NCI-H2029 (cell line): ENCODE results near the gene INPPL1.

Experiments used
- DNase-seq: peaks from one replicate; lab custom pipeline; 2025; lab: John Stamatoyannopoulos, UW

INPPL1 gene

DNA sequence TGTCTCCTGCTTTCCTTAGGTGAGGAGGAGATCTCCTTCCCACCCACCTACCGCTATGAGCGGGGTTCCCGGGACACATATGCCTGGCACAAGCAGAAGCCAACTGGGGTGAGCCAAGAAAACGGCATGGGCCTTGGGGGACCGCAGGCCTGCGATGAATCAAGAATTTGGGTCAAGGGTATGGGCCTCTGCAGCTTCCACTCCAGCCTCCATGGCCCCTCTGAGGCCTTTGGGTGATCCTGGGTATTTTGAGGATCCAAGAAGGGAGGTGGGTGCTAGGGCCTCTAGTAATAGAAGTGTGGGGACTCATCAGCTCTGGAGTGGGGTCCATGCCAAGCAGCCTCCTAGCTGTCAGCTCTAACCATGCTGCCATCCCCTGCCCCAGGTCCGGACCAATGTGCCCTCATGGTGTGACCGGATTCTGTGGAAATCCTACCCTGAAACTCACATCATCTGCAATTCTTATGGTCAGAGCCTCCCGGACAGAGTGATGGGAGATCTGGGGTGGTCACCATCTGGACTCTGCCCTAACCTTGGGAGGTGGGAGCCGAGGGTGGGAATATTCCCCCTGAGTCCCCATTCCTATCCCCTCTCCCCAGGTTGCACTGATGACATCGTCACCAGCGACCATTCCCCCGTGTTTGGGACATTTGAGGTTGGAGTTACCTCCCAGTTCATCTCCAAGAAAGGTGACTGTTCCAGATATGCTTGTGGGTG is 8.6 kb downstream of the INPPL1 start:
- no peak for DNase-seq

DNA sequence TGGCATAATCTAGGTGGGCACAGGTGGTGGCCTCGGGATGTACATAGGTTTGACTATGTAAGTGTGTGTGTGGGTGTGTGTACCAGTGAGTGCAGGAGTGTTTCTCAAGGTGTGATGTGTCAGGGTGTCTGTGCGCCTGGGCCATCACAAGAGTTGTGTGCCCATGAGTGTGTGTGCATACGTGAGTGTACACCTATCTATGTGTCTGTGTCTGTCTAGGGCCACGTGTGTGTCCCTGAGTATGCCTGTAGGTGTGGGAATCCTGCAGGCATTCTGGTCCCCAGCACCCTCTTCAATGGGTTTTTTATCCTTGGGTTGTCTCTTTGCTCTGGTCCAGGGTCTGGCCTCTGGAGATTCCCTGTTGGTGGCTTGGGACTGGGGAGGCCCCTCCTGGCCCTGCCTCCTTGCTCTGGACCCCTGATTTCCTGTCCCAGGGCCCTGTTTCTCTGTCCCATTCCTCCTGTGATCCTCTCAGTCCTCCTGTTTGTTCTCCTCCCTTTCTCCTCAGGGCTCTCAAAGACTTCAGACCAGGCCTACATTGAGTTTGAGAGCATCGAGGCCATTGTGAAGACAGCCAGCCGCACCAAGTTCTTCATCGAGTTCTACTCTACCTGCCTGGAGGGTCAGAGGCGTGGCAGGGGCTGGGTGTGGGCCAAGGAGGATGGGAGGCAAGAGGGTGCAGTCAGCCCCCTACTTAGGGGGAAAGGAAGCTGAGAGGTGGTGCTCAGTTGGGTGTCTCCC is 9.4 kb downstream of the INPPL1 start:
- no peak for DNase-seq

GRCh38 chr11:72234514-72234830 is 9.9 kb downstream of the INPPL1 start:
- no peak for DNase-seq

DNA sequence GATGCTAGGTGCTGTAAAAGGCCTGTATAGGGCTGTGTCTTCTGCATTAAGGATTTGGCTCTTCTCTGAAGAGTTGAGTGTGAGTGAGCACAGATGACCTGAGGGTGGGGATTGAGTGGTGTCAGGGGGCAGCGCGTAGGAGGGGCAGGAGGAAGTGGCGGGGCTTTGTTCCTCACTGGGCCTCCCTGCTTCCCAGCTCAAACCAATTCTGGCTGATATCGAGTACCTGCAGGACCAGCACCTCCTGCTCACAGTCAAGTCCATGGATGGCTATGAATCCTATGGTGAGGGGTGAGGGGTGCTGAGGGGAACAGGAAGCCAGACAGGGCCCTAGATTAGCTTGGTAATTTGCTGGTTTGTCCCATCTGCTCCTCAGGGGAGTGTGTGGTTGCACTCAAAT is 10.4 kb downstream of the INPPL1 start:
- DNase-seq, result no peak

GRCh38 chr11:72235351-72236057 is 10.9 kb downstream of the INPPL1 start:
- DNase-seq, result no peak

DNA sequence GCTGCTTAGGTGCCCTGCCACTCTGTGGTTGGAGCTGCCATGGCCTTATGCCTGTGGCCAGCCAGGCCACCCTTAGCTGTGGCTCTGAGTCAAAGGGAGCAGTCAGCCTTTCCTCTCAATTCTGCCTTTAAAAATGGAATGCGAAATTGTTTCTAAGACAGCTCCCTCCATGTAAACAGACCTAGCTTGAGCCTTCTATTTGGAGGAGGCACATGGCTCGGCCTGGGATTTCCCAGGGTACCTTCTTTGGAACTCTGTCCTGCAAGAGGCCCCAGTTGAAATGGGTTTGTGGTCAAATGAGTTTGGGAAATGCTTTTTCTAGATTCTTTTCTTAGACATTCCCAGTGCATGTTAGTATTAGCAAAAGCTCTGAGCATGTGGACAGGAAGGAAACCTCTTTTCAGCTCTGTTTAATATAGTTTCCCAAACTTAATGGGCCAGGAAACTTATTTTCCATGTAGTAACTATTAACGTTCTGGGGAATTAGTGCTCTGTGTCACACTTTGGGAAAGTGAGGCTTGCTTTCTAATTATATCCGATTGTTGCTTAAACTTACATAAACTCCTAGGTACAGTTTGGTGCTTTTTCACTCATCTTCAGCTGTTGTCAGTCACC is 11.6 kb downstream of the INPPL1 start:
- DNase-seq, result no peak

GRCh38 chr11:72236774-72237111 is 12.2 kb downstream of the INPPL1 start:
- no peak for DNase-seq

- DNase-seq, result no peak
Observed at GRCh38 chr11:72237112-72237931, 12.8 kb downstream of the INPPL1 start.

GRCh38 chr11:72238040-72238450 is 13.5 kb downstream of the INPPL1 start:
- DNase-seq, result peak; percentile 18

GRCh38 chr11:72238492-72239312 is 14.1 kb downstream of the INPPL1 start:
- DNase-seq, result no peak

DNA sequence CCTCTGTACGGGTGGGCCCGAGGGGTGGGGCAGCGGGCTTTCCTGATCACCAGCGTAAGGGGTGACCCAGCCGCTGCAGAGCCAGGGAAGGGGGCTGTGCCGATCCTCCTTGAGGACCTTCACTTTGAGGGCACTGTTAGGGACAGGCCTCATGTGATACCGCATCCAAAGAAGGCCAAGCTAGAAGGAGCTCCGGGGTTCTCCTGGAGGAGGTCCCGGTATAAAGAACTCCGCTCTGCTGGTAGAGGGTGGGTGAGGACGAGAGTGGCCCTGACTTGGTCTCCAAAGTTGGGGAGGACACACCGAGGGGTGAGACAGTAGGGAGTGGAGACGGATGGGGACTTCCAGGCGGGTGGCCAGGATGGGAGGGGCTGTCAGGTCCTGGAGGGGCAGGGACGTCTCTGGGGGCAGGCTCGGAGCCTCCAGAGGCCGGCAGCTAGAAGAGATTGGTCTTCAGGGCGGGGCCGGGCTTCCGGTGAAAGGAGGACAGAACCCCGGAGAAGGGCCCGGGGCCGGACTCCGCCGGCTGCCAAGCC is 14.8 kb downstream of the INPPL1 start:
- peak; percentile 60 for DNase-seq

- DNase-seq, result peak; percentile 36
Observed at GRCh38 chr11:72239849-72240460, 15.4 kb downstream of the INPPL1 start.

DNA sequence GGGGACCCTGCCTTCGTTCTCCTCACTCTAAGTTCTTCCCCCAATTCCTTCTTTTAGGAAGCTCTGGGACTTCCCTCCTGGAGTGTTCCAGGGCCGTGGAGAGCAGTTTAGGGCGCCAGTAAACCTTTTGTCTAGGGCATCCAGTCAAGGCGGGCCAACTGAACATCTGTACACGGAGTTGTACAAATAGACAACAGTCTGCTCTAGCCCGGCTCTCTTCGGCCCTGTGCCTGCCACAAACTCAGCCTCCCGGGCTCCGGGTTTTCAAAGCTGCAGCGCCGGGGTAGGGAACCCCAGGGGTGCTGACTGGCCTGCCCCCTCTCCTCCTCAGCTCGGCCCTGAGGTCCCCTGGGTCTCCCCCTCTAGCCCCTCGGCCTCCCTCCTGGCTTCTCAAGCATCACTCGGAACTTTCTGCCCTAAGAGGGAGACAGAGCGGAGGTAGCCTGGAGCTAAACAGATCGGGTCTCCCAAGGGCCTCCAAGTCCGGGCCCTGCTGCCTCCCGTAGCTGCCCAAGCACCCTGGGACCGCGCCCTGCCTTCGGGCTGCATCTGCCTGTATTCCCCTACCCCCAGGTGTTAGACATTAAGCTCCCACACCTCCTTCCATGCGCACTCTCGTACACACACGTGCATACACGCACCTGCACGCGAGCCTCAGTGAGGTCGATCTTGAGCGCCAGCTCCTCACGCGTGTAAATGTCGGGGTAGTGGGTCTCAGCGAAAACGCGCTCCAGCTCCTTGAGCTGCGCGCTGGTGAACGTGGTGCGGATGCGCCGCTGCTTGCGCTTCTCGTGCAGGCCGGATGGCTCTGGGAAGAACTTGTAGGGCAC is 16.1 kb downstream of the INPPL1 start:
- DNase-seq, result no peak

GRCh38 chr11:72241291-72241781 is 16.8 kb downstream of the INPPL1 start:
- no peak for DNase-seq

GRCh38 chr11:72242141-72242540 is 17.6 kb downstream of the INPPL1 start:
- DNase-seq, result no peak

DNA sequence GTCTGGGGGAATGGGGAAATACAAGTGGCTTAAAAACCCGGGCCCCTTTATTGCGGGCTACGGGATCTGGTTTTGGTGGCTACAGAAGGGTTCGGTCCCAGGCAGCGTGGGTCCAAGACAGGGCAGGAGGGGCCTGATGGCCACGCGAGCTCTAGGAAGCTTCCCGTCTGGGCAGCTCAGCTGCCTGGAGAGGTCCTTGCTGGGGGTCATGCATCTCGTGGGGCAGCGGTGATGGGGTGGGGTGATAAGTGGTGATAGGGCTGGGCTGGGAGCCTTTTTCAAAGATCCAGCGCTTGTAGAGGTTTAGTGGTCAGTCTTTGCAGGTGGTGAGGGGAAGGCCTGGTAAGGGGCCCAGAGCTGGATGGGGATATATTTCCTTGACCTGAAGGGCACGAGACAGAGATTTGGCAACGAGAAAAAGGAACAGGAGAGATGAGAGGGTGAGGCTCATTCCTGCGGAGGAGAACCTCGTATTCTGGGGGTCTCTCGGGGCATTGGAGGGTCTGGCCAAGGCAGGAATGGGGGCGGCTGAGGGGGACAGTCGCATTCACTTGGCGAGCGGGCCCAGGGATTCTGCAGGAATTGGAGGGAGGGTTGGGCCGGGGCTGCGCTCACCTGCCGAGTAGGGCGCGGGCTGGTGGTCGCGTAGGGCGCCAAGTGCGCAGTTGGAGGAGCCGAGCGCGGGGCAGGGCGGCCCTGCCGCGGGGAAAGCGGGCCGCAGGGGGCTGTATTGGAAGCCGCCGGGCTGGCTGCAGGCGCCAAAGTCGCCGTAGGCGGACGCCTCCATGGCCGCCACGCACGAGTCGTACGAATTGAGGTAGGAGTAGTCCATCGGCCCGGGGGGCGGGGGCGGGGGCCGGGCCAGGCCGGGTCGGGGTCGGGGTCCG is 18.8 kb downstream of the INPPL1 start:
- DNase-seq, result no peak

DNA sequence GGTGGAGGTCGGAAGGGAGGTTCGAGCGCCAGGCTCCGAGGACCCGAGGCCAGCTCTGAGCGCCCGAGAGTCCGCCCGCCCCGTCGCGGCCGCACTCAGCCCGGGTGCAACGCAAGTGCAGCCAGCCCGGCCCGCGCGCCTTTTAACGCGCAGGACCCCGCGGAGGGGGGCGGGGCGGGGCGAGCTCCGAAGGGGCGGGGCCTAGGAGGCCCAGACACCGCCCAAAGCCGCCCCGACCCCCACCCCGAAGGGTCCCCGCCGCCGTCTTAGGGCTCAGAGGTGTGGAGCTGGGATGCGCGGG is 19.4 kb downstream of the INPPL1 start, which contains the start of gene PHOX2A:
TSS of gene PHOX2A (minus strand) at position 117 of the 301 bp plus-strand sequence. CDS start 172 bp downstream, outside the sequence.
- DNase-seq, result no peak
